Prostate gland (tissue), 2 donors: ENCODE data around the gene BECN2.
"Not testable (repeated sequence)": the region's sequence is repeated elsewhere in the genome, so short reads cannot be mapped to it uniquely, and the experiment has no call there.

Experiments
- CTCF ChIP-seq, 4 experiments: fragments of 200-600 bp in 2 of 4; fragments of 450-650 bp in 2 of 4; sonication (generic) in 2 of 4; IDR thresholded peaks; 1 replicate in 3 of 4; 2 replicates in 1 of 4; pipeline ENCODE4 v1.5.1; 2016 to 2019; ENCODE audit warnings: antibody characterized with exemption in 4 of 4, mild to moderate bottlenecking in 2 of 4, moderate library complexity in 2 of 4
- POLR2A ChIP-seq: fragments of 450-650 bp; IDR thresholded peaks from one replicate; pipeline ENCODE4 v1.6.1; 2016; ENCODE audit warnings: antibody characterized with exemption, mild to moderate bottlenecking

- TF ChIP-seq CTCF (IDR thresholded peaks at IDR 0.05); POLR2A: not testable (repeated sequence)
Observed at GRCh38 chr1:241988389-241988930, 30.9 kb downstream of the BECN2 start.
